PC-9 (cell line): ENCODE results near the gene FAM83C. TPM values are rescaled to one million over a fixed set of nuclear protein-coding genes. Genes with fewer than 3 reads are reported as not detected.

Experiments used
- BruUV-seq: library from RNA; stranded (reverse); fragments of 400-500 nt; replicated peaks from 2 replicates; lab custom pipeline; 2021; lab: Mats Ljungman, UMichigan
- CTCF ChIA-PET: fragments of 300-600 bp; sonication (Branson Sonifier 250); formaldehyde crosslinking; loops from one replicate; lab custom pipeline; 2022; ENCODE audit warnings: antibody characterized with exemption; lab: Charles Lee
- POLR2A ChIA-PET: fragments of 300-600 bp; sonication (Branson Sonifier 250); formaldehyde crosslinking; loops from one replicate; lab custom pipeline; 2022; ENCODE audit warnings: antibody characterized with exemption; ENCODE audit not compliant: unreplicated experiment; lab: Charles Lee
- DNase-seq, 2 experiments: peaks; one replicate each; pipeline versions ENCODE4 v3.0.0 to v3.0.0-alpha.2; 2015 to 2022; ENCODE audit warnings: mixed read lengths in 1 of 2
- H2AFZ ChIP-seq: fragments of 200-600 bp; sonication (generic); 2 replicates; pipeline ENCODE4 v1.8.1; 2017; ENCODE audit warnings: antibody characterized with exemption
- H3F3A ChIP-seq: fragments of 200-600 bp; sonication (generic); 2 replicates; pipeline ENCODE4 v1.8.1; 2017; ENCODE audit warnings: antibody characterized with exemption, mild to moderate bottlenecking, low read depth; ENCODE audit not compliant: insufficient read depth
- H3K27ac ChIP-seq: fragments of 200-600 bp; sonication (generic); 2 replicates; pipeline ENCODE4 v1.6.1; 2016; ENCODE audit warnings: mixed run types
- H3K27me3 ChIP-seq: fragments of 200-600 bp; sonication (generic); 2 replicates; pipeline ENCODE4 v1.6.1; 2016; ENCODE audit warnings: low read depth, mixed run types; ENCODE audit not compliant: insufficient read depth
- H3K36me3 ChIP-seq: fragments of 200-600 bp; sonication (generic); 2 replicates; pipeline ENCODE4 v1.6.1; 2016; ENCODE audit warnings: low read depth, mixed run types
- H3K4me1 ChIP-seq: fragments of 200-600 bp; sonication (generic); replicated peaks from 2 replicates; pipeline ENCODE4 v1.6.1; 2016; ENCODE audit warnings: mixed run types; ENCODE audit not compliant: insufficient read depth
- H3K4me2 ChIP-seq: fragments of 200-600 bp; sonication (generic); 2 replicates; pipeline ENCODE4 v1.6.1; 2017; ENCODE audit warnings: mixed run types
- H3K4me3 ChIP-seq: fragments of 200-600 bp; sonication (generic); 2 replicates; pipeline ENCODE4 v1.6.1; 2016; ENCODE audit warnings: mixed run types
- H3K79me2 ChIP-seq: fragments of 200-600 bp; sonication (generic); 2 replicates; pipeline ENCODE4 v1.6.1; 2017; ENCODE audit warnings: low read depth, mixed run types
- H3K9me2 ChIP-seq: fragments of 200-600 bp; sonication (generic); 2 replicates; pipeline ENCODE4 v1.8.1; 2017; ENCODE audit warnings: mild to moderate bottlenecking; ENCODE audit not compliant: insufficient read depth
- H3K9me3 ChIP-seq: fragments of 200-600 bp; sonication (generic); 2 replicates; pipeline ENCODE4 v1.8.1; 2016; ENCODE audit warnings: low read depth; ENCODE audit not compliant: insufficient read depth
- H4K20me1 ChIP-seq: fragments of 200-600 bp; sonication (generic); 2 replicates; pipeline ENCODE4 v1.8.1; 2017; ENCODE audit not compliant: insufficient read depth
- EZH2 ChIP-seq: fragments of 200-600 bp; sonication (generic); IDR thresholded peaks from 2 replicates; pipeline ENCODE4 v1.8.0; 2017; ENCODE audit warnings: antibody characterized with exemption, low read depth
- intact Hi-C: fragments of 100-400 bp; cut with micrococcal nuclease; formaldehyde crosslinking; loops from one replicate; pipeline ENCODE4 v1.10.0; 2022; ENCODE audit not compliant: unreplicated experiment
- total RNA-seq: library from RNA; stranded (reverse); gene quantifications from 2 replicates; pipeline ENCODE4 v1.2.3, GENCODE V29; 2021
- TF ChIP-seq, protein P1 (sequence below): fragments of 200-600 bp; sonication (generic); conservative IDR thresholded peaks from 2 replicates; pipeline ENCODE4 v1.6.1; 2017; ENCODE audit warnings: mixed run types, antibody characterized with exemption, mild to moderate bottlenecking, moderate library complexity

The FAM83C gene
- total RNA-seq, 1 experiment from 2014 or later, result not detected

- no peak for DNase-seq
- peak overlapping the region; percentile 16 for H3K4me2 ChIP-seq
- H2AFZ ChIP-seq, result no peak overlapping the region
- TF ChIP-seq, protein P1, sequence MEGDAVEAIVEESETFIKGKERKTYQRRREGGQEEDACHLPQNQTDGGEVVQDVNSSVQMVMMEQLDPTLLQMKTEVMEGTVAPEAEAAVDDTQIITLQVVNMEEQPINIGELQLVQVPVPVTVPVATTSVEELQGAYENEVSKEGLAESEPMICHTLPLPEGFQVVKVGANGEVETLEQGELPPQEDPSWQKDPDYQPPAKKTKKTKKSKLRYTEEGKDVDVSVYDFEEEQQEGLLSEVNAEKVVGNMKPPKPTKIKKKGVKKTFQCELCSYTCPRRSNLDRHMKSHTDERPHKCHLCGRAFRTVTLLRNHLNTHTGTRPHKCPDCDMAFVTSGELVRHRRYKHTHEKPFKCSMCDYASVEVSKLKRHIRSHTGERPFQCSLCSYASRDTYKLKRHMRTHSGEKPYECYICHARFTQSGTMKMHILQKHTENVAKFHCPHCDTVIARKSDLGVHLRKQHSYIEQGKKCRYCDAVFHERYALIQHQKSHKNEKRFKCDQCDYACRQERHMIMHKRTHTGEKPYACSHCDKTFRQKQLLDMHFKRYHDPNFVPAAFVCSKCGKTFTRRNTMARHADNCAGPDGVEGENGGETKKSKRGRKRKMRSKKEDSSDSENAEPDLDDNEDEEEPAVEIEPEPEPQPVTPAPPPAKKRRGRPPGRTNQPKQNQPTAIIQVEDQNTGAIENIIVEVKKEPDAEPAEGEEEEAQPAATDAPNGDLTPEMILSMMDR, result no peak
- no peak for TF ChIP-seq EZH2
- POLR2A ChIA-PET, result no interaction called here
- H3K9me2 ChIP-seq, result no peaks in the 10 kb centered on the region
- H3F3A ChIP-seq, result peaks cover 32% of the 10 kb centered on the region
- H3K79me2 ChIP-seq, result no peaks in the 10 kb centered on the region
- BruUV-seq, result no TSS peak
- no peaks in the 10 kb centered on the region for H3K27me3 ChIP-seq
- intact Hi-C loops, result loop anchor here (2.0 kb wide), 1 partner anchor 22 kb away; no protein-coding TSS in a partner anchor
- no peak overlapping the region for H3K4me3 ChIP-seq
- H4K20me1 ChIP-seq, result no peaks in the 10 kb centered on the region
- peak overlapping the region; percentile 58 for H3K27ac ChIP-seq
- CTCF ChIA-PET, result interaction anchor here (0.8 to 1.1 kb wide), 2 partner anchors 10 to 20 kb away, joined by 4 to 5 read pairs; no protein-coding TSS in a partner anchor
- no peaks in the 10 kb centered on the region for H3K36me3 ChIP-seq
- H3K9me3 ChIP-seq, result no peaks in the 10 kb centered on the region
- peaks cover 37% of the 10 kb centered on the region for H3K4me1 ChIP-seq
Observed at GRCh38 chr20:35326740-35327073, 34.5 kb upstream of the FAM83C start.

GRCh38 chr20:35326021-35326739 is 34.0 kb upstream of the FAM83C start:
- H3K4me1 ChIP-seq, result peaks cover 43% of the 10 kb centered on the region
- H3F3A ChIP-seq, result peaks cover 33% of the 10 kb centered on the region
- no peaks in the 10 kb centered on the region for H3K36me3 ChIP-seq
- no peaks in the 10 kb centered on the region for H3K9me2 ChIP-seq
- DNase-seq, result no peak
- intact Hi-C loops, result loop anchor here (2.0 kb wide), 1 partner anchor 21 kb away; no protein-coding TSS in a partner anchor
- TF ChIP-seq, protein P1, result no peak
- TF ChIP-seq EZH2, result no peak
- ChIA-PET CTCF (interaction anchor here (0.7 to 1.0 kb wide), 2 partner anchors 22 to 119 kb away, joined by 3 to 8 read pairs; no protein-coding TSS in a partner anchor), POLR2A (no interaction called here)
- H4K20me1 ChIP-seq, result no peaks in the 10 kb centered on the region
- H2AFZ ChIP-seq, result no peak overlapping the region
- no TSS peak for BruUV-seq
- no peaks in the 10 kb centered on the region for H3K79me2 ChIP-seq
- no peaks in the 10 kb centered on the region for H3K27me3 ChIP-seq
- H3K27ac ChIP-seq, result peak overlapping the region; percentile 58
- H3K9me3 ChIP-seq, result no peaks in the 10 kb centered on the region
- peak overlapping the region; percentile 16; the same call in 1 of the 2 replicates for H3K4me2 ChIP-seq
- H3K4me3 ChIP-seq, result no peak overlapping the region

DNA sequence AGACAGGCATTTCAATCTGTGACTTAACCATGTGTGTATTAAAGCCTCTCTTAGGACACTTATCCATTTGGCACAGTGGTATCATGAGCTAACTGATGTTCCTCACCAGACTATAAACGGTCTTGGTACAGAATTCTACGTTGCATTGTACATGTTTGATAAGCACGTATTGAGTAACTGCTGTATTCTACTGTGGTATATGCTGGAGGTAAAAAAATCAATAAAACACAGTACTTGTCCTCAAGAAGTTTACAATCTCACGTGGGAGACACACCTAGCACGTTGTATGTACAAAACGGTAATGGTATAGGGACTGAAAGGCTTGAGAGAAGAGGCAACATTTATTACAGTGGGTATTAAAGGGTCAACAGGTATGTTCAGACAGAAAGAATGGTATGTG is 33.2 kb upstream of the FAM83C start:
- CTCF ChIA-PET, result interaction anchor here (0.7 to 1.0 kb wide), 2 partner anchors 21 to 119 kb away, joined by 3 to 8 read pairs; no protein-coding TSS in a partner anchor
- DNase-seq, result no peak
- POLR2A ChIA-PET, result no interaction called here
- no TSS peak for BruUV-seq
- Histone ChIP-seq H3K4me3 (no peak overlapping the region), H3K9me3 (no peaks in the 10 kb centered on the region), H3K27ac (no peak overlapping the region), H3K79me2 (no peaks in the 10 kb centered on the region), H3K9me2 (no peaks in the 10 kb centered on the region), H2AFZ (no peak overlapping the region), H3K4me1 (peaks cover 50% of the 10 kb centered on the region), H3K4me2 (no peak overlapping the region), H3K27me3 (no peaks in the 10 kb centered on the region), H3F3A (peaks cover 41% of the 10 kb centered on the region), H4K20me1 (no peaks in the 10 kb centered on the region), H3K36me3 (no peaks in the 10 kb centered on the region)
- intact Hi-C loops, result no loop called here
- TF ChIP-seq, protein P1, result no peak
- TF ChIP-seq EZH2, result no peak
